GM18508 (cell line): ENCODE results near the gene GDPGP1.
"Not testable (repeated sequence)": the region's sequence is repeated elsewhere in the genome, so short reads cannot be mapped to it uniquely, and the experiment has no call there.

Experiments
- ATAC-seq: cut with Tn5 transposase; IDR thresholded peaks from one replicate; pipeline ENCODE4 v1.9.1; 2021; ENCODE audit warnings: moderate number of reproducible peaks; ENCODE audit not compliant: insufficient read depth, unreplicated experiment

Gene GDPGP1

DNA sequence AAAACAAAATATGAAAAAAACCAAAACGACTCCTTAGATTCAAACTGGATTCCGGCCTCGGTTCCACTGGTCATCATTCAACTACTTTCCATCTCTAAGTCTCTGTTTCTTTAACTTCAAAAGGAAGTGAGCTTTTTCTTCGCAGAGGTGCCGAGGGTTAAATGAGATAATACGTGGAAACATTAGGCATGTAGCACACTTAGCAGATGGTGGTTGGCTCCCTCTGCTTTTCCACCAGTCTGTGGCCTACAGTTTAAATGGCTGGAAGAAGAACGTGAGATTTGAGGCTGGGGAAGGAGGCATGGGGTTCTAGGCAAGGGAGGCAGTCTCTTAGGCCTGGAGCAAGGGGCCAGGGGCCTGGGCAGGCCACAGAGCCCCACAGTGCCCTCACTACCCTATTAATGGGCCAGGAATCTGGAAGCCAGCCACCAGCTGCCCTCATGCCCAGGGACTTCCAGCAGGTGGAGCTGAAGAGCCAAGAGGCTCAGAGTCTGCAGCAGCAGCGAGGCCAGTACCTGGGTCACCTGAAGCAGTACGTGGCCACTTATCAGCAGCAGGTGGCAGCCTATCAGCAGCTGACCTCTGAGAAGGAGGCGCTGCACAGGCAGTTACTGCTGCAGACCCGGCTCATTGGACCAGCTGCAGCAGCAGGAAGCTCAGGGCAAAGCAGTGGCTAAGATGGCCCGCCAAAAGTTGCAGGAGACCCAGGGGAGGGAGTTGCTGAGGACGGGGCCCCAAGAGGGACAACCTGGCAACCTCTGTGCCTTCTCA lies 59.2 kb downstream of the GDPGP1 start:
- not testable (repeated sequence) for ATAC-seq

DNA sequence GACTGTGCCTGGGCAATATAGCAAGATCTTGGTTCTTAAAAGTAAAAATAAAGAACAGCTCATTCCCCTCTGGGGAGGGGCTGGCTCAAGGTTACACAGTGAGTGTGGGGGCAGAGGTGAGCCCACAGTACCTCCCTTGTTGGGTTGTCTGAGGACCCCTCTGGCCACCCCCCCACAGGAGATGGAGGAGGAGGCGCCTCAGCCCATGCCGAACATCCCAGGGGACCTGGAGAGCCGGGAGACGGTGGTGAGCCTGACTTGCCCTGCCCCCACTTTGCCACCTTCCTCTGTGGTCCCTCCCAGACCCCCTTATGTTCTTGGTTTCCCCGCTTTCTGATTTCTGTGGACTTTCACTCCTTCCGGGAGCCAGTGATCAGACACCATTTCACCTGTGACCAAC lies 60.1 kb downstream of the GDPGP1 start:
- no peak for ATAC-seq

DNA sequence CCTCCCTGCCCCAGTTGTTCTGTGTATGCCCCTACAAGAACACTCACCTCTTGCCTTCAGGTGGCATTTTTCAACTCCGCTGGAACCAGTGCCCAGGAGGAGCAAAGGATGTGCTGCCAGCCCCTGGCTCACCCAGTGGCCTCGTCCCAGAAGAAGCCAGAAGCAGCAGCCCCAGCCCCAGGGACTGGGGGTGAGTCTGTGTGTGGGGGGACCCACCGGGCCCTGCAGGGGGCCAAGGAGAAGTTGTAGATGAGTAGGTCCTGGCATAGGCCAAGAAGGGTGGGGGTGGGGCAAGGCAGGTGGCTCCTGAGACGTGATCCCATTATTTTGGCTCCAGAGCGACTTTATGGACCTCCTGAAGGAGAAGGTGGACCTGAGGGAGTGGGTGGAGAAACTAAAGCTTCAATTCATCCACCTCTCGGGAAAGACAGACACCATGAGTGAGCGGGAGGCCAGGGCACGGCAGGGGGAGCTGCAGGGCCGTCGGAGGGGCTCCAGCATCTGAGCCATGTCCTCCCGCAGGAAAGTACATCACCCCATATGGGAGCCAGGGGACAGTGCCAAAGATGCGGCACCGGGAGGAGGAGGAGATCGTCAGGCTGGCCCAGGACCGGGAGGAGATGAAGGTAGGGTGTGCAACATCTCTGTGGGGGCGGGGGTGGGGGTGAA lies 60.7 kb downstream of the GDPGP1 start:
- no peak for ATAC-seq

DNA sequence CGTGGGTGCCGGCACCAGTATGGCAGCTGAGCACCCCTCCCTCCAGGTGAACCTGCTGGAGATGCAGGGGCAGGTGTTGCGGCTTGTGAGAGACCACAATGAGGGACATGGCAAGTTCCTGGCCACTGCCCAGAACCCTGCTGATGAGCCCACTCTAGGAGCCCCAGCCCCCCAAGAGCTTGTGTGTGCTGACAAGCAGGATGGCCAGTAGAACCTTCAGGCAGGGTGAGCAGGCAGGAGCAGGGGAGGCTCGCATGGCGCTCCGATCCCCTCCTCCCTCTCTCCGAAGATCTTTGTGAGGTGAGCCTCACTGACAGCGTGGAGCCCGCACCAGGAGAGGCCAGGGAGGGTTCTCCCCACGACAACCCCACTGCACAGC lies 61.2 kb downstream of the GDPGP1 start:
- ATAC-seq = no peak
